ENCODE measurements around the gene CACNA2D2.

- TF ChIP-seq, protein P1, sequence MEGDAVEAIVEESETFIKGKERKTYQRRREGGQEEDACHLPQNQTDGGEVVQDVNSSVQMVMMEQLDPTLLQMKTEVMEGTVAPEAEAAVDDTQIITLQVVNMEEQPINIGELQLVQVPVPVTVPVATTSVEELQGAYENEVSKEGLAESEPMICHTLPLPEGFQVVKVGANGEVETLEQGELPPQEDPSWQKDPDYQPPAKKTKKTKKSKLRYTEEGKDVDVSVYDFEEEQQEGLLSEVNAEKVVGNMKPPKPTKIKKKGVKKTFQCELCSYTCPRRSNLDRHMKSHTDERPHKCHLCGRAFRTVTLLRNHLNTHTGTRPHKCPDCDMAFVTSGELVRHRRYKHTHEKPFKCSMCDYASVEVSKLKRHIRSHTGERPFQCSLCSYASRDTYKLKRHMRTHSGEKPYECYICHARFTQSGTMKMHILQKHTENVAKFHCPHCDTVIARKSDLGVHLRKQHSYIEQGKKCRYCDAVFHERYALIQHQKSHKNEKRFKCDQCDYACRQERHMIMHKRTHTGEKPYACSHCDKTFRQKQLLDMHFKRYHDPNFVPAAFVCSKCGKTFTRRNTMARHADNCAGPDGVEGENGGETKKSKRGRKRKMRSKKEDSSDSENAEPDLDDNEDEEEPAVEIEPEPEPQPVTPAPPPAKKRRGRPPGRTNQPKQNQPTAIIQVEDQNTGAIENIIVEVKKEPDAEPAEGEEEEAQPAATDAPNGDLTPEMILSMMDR (IDR thresholded peaks at IDR 0.05), result no peak
- no peak for TF ChIP-seq POLR2A (IDR thresholded peaks at IDR 0.05)
These were observed 184.1 kb downstream of the CACNA2D2 start for GRCh38 chr3:50319181-50319893.

Measured in heart left ventricle (tissue), 13 donors.